IPS DF 4.7 (cell line): ENCODE results near the gene TTC28.
"Not testable (repeated sequence)": the region's sequence is repeated elsewhere in the genome, so short reads cannot be mapped to it uniquely, and the experiment has no call there.

ENCODE experiments used
- DNase-seq: peaks from one replicate; pipeline ENCODE4 v3.0.0-alpha.2; 2013; ENCODE audit warnings: low spot score; ENCODE audit errors: extremely low read depth

Gene TTC28

GRCh38 chr22:28560743-28561101, 118.9 kb downstream of the TTC28 start:
- DNase-seq: not testable (repeated sequence)

DNA sequence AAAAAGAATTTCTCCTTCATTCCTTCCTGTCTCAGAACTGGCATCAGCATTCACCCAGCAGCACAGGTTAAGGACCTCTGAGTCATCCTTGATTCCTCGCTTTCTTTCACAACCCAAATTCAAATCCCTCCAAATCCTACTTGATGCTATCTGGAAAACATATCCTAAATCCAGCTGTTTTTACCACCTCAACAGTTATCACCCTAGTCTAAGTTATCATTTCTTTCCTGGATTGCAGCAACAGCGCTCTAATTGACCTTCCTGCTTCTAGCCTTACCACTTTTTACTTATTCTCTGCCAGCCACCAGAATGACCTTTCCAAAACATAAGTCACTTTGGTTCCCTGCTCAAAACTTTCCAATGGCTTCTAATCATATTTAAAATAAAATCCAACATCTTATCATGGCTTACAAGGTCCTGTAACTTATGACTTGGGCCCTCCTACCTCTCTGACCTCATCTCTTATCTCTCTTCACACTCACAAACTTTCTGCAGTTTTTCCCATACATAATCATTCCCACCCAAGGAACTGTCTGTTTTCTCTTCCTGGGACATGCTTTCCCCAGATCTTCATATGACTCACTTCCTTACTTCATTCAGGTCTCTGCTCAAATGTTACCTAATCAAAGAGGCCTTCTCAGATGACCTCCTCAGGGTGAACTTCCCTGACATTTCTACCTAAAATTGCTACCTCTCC, 119.4 kb downstream of the TTC28 start:
- DNase-seq: no peak

DNA sequence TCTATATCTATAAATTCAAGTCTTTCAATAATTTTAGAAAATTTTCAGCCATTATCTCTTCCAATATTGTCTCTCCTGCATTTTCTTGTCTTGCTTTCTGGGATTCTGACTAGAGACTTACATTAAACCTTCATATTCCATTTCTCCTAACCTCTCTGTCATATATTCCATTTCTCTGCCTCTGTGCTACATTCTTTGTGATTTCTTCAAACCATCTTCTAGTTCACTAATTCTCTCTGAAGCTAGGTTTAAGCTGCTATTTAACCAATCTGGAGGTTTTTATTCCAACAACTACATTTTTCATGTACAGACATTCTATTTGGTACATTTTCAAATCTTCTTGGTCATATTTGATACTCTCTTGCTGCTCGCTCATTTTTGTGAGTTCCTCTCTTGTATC, 122.5 kb downstream of the TTC28 start:
- DNase-seq: no peak

DNA sequence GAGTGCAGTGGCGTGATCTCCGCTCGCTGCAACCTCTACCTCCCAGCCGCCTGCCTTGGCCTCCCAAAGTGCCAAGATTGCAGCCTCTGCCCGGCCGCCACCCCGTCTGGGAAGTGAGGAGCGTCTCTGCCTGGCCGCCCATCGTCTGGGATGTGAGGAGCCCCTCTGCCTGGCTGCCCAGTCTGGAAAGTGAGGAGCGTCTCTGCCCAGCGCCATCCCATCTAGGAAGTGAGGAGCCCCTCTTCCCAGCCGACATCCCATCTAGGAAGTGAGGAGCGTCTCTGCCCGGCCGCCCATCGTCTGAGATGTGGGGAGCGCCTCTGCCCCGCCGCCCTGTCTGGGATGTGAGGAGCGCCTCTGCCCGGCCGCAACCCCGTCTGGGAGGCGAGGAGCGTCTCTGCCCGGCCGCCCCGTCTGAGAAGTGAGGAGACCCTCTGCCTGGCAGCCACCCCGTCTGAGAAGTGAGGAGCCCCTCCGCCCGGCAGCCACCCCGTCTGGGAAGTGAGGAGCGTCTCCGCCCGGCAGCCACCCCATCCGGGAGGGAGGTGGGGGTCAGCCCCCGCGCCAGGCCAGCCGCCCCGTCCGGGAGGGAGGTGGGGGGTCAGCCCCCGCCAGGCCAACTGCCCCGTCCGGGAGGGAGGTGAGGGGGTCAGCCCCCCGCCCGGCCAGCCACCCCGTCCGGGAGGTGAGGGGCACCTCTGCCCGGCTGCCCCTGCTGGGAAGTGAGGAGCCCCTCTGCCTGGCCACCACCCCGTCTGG, 126.4 kb downstream of the TTC28 start:
- DNase-seq: not testable (repeated sequence)

DNA sequence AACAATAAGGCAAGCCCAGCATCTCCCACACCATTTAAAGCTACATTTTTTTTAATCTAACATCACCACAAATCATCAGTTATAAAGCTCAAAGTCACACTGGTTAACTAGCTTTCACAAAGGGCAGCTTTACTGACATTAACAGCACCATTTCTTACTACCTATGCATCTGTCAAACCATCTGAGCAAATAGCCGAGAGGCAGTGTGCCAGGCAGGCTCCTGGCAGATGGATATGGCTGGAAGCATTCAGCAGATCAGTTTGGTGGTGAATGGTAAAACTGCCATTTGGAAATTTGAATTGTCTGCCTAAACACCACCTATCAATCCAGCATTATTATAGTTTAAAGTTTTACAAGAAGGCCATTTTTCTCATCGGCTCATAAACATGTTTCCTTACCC, 131.2 kb downstream of the TTC28 start:
- DNase-seq: no peak

DNA sequence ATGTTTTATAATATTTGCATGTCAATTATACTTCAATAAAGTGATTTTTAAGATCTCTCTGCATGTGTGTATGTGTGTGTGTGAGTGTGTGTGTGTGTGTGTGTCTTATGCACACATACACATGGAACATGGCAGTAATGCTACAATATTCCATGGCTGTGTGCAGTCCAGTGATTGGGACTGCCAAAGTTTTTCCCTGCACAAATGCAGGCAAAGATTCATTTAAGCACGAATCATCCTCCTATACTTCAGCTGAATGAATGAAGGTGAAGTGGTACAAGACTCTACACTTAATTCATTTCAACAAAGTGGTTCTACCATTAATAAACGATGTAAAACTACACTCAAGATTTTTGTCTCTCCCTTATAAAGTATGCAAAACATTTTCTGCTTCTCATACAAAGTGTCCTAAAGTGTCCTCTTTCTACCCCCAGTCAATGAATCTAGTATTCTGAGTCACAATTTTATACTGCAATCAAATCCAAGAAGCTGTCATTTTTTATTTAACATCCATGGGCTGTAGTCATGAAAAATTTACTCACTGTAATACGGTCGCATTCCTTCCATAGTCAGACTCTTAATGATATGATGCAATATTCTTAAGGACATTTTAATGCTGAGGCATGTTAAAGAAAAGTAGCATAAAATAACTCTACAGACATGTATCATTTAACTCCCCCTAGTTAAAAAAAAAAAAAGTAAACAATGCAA, 132.4 kb downstream of the TTC28 start:
- no peak for DNase-seq

DNA sequence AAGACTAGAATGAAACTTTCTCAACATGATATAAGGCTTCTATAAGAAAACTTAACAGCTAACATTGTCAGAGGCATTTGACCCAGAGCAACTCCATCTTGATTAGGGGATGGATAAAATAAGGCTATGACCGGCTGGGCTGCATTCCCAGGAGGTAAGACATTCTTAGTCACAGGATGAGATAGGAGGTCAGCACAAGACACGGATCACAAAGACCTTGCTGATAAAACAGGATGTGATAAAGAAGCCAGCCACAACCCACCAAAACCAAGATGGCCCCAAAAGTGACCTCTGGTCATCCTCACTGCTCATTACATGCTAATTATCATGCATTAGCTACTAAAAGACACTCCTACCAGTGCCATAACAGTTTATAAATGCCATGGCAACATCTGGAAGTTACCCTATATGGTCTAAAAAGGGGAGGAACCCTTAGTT, 135.2 kb downstream of the TTC28 start:
- no peak for DNase-seq

GRCh38 chr22:28542980-28543621, 136.5 kb downstream of the TTC28 start:
- no peak for DNase-seq

- DNase-seq: peak; percentile 1
Observed at GRCh38 chr22:28541137-28541536, 138.5 kb downstream of the TTC28 start.

- DNase-seq: no peak
Observed at GRCh38 chr22:28538922-28539321, 140.7 kb downstream of the TTC28 start.

- not testable (repeated sequence) for DNase-seq
Observed at GRCh38 chr22:28530565-28530964, 149.1 kb downstream of the TTC28 start.

DNA sequence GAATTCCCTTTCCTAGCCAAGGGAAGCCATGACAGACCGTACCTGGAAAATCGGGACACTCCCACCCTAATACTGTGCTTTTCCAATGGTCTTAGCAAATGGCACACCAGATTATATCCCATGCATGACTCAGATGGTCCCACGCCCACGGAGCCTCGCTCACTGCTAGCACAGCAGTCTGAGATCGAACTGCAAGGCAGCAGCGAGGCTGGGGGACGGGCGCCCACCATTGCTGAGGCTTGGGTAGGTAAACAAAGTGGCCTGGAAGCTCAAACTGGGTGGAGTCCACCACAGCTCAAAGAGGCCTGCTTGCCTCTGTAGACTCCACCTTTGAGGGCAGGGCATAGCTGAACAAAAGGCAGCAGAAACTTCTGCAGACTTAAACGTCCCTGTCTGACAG, 150.5 kb downstream of the TTC28 start:
- DNase-seq: not testable (repeated sequence)

- no peak for DNase-seq
Observed at GRCh38 chr22:28521451-28521850, 158.2 kb downstream of the TTC28 start.

GRCh38 chr22:28514321-28514821, 165.3 kb downstream of the TTC28 start:
- DNase-seq: no peak

GRCh38 chr22:28512387-28512786, 167.3 kb downstream of the TTC28 start:
- not testable (repeated sequence) for DNase-seq

DNA sequence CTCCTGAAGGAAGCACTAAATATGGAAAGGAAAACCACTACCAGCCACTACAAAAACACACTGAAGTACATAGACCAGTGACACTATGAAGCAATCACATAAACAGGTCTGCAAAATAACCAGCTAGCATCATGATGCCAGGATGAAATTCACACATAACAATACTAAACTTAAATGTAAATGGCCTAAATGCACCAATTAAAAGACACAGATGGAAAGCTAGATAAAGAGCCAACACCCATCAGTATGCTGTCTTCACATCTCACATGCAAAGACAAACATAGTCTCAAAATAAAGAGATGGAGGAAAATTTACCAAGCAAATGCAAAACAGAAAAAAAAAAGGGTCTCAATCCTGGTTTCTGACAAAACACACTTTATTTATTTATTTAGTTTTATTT, 171.7 kb downstream of the TTC28 start:
- DNase-seq: no peak

DNA sequence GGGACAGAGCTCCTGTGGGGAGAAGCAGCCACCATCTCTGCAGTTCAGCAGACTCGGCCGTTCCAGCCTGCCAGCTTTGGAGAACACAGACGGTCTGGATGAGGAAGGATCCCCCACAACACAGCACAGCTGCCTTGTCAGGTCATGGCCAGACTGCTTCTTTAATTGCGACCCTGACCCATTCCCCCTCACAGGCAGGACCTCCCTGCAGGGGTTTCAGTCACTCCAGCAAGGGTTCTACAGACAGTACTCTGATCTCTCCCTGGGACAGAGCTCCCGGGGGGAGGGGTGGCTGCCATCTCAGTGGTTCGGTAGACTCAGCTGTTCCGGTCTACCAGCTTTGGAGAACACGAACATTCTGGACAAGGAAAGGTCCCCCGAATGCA, 173.5 kb downstream of the TTC28 start:
- no peak for DNase-seq

DNA sequence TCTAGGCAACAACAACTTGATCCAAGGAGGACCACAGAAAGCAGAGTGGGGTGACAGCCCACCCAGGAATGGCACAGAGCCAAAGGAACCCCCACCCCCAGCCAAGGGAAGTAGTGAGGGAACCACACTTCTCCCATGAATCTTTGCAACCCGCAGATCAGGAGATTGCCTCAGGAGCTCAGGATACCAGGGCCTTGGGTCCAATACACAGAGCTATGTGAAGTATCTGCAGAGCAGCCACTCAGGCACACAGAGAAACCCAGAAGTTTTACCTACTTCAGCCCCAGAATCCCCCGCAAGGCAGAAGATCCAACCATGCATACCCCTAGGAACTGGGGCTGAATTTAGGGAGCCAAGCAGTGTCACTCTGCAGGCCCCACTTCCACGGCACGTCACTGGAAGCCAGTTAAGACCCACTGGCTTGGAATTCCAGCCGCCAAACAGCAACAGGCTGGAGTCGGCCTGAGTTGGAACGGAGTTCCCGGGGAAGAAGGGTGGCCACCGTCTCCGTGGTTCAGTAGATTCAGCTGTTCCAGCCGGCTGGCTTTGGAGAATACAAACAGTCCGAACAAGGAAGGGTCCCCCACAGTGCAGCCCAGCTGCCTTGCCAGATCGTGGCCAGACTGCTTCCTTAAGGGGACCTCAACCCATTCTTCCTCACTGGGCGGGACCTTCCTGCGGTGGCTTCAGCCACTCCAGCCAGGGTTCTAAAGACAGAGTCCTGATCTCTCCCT, 174.1 kb downstream of the TTC28 start:
- DNase-seq: no peak

DNA sequence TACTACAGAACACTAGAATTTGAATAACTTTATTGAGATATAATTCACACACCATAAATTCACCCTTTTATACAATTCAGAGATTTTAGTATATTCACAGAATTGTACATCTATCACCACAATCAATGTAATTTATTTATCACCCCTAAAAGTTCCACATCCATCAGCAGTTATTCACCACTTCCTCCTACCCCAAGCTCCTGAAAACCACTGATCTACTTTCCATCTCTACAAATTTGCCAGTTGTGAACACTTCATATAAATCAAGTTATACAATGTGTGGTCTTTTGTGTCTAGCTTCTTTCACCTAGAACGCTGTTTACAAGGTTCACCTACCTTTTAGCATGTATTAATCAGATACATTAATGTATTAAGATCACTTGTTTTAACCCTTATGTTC, 179.6 kb downstream of the TTC28 start:
- no peak for DNase-seq

GRCh38 chr22:28498044-28498443, 181.6 kb downstream of the TTC28 start:
- no peak for DNase-seq

DNA sequence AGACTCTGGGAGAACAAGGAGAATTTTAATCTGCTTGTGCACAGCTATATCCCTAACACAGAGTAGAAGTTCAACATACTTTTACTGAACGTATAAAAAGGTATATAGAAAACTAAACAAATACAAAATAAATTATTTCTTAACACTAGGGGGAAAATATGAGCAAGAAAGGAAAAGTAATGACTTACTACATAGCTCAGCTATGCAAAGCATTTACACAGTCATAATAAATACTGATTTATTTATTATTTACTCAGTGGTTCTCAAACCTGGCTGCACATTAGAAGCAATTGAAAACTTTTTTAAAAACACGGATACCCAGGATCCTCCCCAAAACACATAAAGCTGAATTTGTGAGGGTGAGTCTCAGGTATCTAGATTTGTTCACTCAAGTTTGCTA, 182.5 kb downstream of the TTC28 start:
- DNase-seq: no peak
